Measurements from ENCODE around the gene APOD.
"Not testable (repeated sequence)": the region's sequence is repeated elsewhere in the genome, so short reads cannot be mapped to it uniquely, and the experiment has no call there.

APOD gene

GRCh38 chr3:195583831-195584542, at the start of gene APOD:
Gene APOD, minus strand, starts transcription at chr3:195583940. Its CDS starts 4,479 bp downstream, at chr3:195579461.
- Mint-ChIP-seq H3K36me3 (ENCODE audit: low read depth) (no peaks in the 10 kb centered on the region), H3K9me3 (no peaks in the 10 kb centered on the region)
- no peak for TF ChIP-seq CTCF (IDR thresholded peaks at IDR 0.05; ENCODE audit: unreplicated experiment in 3 of 3)

GRCh38 chr3:195633351-195633750, 49.6 kb upstream of the APOD start:
- not testable (repeated sequence) for H3K4me1 Mint-ChIP-seq; H3K9me3 Mint-ChIP-seq; H3K36me3 Mint-ChIP-seq (ENCODE audit: low read depth); H3K27ac Mint-ChIP-seq
- H3K4me3 Mint-ChIP-seq = peak overlapping the region; percentile 70 to 82 (median 79)
- H3K27me3 Mint-ChIP-seq (ENCODE audit: low read depth) = peaks cover 12% of the 10 kb centered on the region

More at GRCh38 chr3:195583831-195584542, at the start of gene APOD:
- peak within 1 kb of the TSS in 2 of 3 experiments; percentile 35 to 48 for H3K4me3 Mint-ChIP-seq
- H3K27ac Mint-ChIP-seq = peak within 1 kb of the TSS; percentile 45 to 67 (median 64)
- no peaks in the 10 kb centered on the region for H3K27me3 Mint-ChIP-seq (ENCODE audit: low read depth)
- peaks cover 39% of the 10 kb centered on the region for H3K4me1 Mint-ChIP-seq

- Mint-ChIP-seq H3K4me3 (peak overlapping the region; percentile 59 to 78 (median 70)), H3K27me3 (ENCODE audit: low read depth) (peaks cover 19% of the 10 kb centered on the region)
- not testable (repeated sequence) for H3K27ac Mint-ChIP-seq; H3K4me1 Mint-ChIP-seq; H3K36me3 Mint-ChIP-seq (ENCODE audit: low read depth); H3K9me3 Mint-ChIP-seq
Measured at GRCh38 chr3:195632501-195633185, 48.9 kb upstream of the APOD start.

GRCh38 chr3:195632046-195632445, 48.3 kb upstream of the APOD start:
- H3K4me3 Mint-ChIP-seq; H3K27ac Mint-ChIP-seq; H3K9me3 Mint-ChIP-seq; H3K36me3 Mint-ChIP-seq (ENCODE audit: low read depth); H3K4me1 Mint-ChIP-seq: not testable (repeated sequence)
- H3K27me3 Mint-ChIP-seq (ENCODE audit: low read depth) = peaks cover 23% of the 10 kb centered on the region

GRCh38 chr3:195630938-195631495, 47.3 kb upstream of the APOD start:
- not testable (repeated sequence) for H3K4me1 Mint-ChIP-seq; H3K9me3 Mint-ChIP-seq; H3K36me3 Mint-ChIP-seq (ENCODE audit: low read depth); H3K4me3 Mint-ChIP-seq; H3K27ac Mint-ChIP-seq
- H3K27me3 Mint-ChIP-seq (ENCODE audit: low read depth) = peaks cover 26% of the 10 kb centered on the region

GRCh38 chr3:195630086-195630917, 46.6 kb upstream of the APOD start:
- not testable (repeated sequence) for H3K36me3 Mint-ChIP-seq (ENCODE audit: low read depth)

GRCh38 chr3:195629682-195630081, 45.9 kb upstream of the APOD start:
- not testable (repeated sequence) for H3K9me3 Mint-ChIP-seq; H3K36me3 Mint-ChIP-seq (ENCODE audit: low read depth); H3K4me3 Mint-ChIP-seq; H3K4me1 Mint-ChIP-seq; H3K27ac Mint-ChIP-seq
- H3K27me3 Mint-ChIP-seq (ENCODE audit: low read depth) = peaks cover 31% of the 10 kb centered on the region

More at GRCh38 chr3:195630086-195630917, 46.6 kb upstream of the APOD start:
- H3K9me3 Mint-ChIP-seq, H3K4me1 Mint-ChIP-seq, H3K4me3 Mint-ChIP-seq, H3K27ac Mint-ChIP-seq: not testable (repeated sequence)
- peaks cover 26% of the 10 kb centered on the region for H3K27me3 Mint-ChIP-seq (ENCODE audit: low read depth)

- H3K4me3 Mint-ChIP-seq; H3K4me1 Mint-ChIP-seq; H3K9me3 Mint-ChIP-seq; H3K27ac Mint-ChIP-seq; H3K36me3 Mint-ChIP-seq (ENCODE audit: low read depth): not testable (repeated sequence)
- peaks cover 31% of the 10 kb centered on the region for H3K27me3 Mint-ChIP-seq (ENCODE audit: low read depth)
Measured at GRCh38 chr3:195628386-195628920, 44.7 kb upstream of the APOD start.

GRCh38 chr3:195627515-195628385, 44.0 kb upstream of the APOD start:
- not testable (repeated sequence) for H3K36me3 Mint-ChIP-seq (ENCODE audit: low read depth); H3K4me1 Mint-ChIP-seq; H3K9me3 Mint-ChIP-seq; H3K27ac Mint-ChIP-seq
- H3K27me3 Mint-ChIP-seq (ENCODE audit: low read depth) = peaks cover 31% of the 10 kb centered on the region
- H3K4me3 Mint-ChIP-seq = peak overlapping the region in 2 of 3 experiments; percentile 8 to 24

- H3K4me3 Mint-ChIP-seq = peak overlapping the region; percentile 60 to 63 (median 61)
- H3K36me3 Mint-ChIP-seq (ENCODE audit: low read depth); H3K27ac Mint-ChIP-seq; H3K4me1 Mint-ChIP-seq; H3K9me3 Mint-ChIP-seq: not testable (repeated sequence)
- peaks cover 24% of the 10 kb centered on the region for H3K27me3 Mint-ChIP-seq (ENCODE audit: low read depth)
Measured at GRCh38 chr3:195624603-195625560, 41.1 kb upstream of the APOD start.

- peaks cover 25% of the 10 kb centered on the region for H3K27me3 Mint-ChIP-seq (ENCODE audit: low read depth)
- H3K36me3 Mint-ChIP-seq (ENCODE audit: low read depth); H3K9me3 Mint-ChIP-seq; H3K4me1 Mint-ChIP-seq; H3K27ac Mint-ChIP-seq; H3K4me3 Mint-ChIP-seq: not testable (repeated sequence)
Measured at GRCh38 chr3:195624171-195624570, 40.4 kb upstream of the APOD start.
